Measurements from ENCODE around the gene PHLDB3. TPM values are rescaled to one million over a fixed set of nuclear protein-coding genes. Genes with fewer than 3 reads are reported as not detected.

The PHLDB3 gene
- total RNA-seq, 4 donors from 2014 or later = 1.9 to 5.7 (median 3.5) TPM

DNA sequence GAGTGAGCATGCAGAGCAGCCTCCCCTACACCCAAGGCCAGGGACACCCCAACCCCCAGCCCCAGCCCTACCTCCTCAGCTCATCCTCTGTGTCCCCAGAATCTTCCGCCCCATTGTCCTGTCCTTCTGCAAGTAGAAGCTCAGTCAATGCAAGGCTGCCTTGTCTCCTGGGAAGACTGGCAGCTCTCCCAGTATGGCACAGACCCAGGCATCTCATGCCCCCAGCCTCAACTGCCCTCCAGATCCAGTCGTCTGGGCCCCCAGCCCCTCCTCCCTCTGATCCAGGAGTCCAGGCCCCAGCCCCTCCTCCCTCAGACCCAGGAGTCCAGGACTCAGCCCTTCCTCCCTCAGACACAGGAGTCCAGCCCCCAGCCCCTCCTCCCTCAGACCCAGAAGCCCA, 41.4 kb upstream of the PHLDB3 start:
- TF ChIP-seq, protein P1, sequence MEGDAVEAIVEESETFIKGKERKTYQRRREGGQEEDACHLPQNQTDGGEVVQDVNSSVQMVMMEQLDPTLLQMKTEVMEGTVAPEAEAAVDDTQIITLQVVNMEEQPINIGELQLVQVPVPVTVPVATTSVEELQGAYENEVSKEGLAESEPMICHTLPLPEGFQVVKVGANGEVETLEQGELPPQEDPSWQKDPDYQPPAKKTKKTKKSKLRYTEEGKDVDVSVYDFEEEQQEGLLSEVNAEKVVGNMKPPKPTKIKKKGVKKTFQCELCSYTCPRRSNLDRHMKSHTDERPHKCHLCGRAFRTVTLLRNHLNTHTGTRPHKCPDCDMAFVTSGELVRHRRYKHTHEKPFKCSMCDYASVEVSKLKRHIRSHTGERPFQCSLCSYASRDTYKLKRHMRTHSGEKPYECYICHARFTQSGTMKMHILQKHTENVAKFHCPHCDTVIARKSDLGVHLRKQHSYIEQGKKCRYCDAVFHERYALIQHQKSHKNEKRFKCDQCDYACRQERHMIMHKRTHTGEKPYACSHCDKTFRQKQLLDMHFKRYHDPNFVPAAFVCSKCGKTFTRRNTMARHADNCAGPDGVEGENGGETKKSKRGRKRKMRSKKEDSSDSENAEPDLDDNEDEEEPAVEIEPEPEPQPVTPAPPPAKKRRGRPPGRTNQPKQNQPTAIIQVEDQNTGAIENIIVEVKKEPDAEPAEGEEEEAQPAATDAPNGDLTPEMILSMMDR (IDR thresholded peaks at IDR 0.05; ENCODE audit: low read depth) = no peak

DNA sequence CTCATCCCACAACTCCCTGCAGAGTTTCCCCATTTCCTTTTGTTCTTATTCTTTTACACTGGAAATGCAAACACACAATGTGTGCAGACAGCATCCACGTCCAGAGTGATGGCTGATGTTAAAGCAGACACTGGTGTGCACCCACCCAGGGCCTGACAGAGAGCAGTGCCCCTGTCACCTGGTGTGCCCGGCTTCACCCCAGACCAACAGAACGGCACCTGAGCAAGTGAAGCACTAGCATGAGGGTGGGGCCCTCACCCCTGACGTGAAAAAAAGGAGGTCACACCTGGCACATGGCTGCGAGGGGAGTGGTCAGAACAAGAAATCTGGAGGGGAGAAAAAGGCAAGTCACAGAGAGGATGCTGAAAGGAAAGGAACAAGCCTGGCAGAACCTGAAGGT, 40.7 kb upstream of the PHLDB3 start:
- TF ChIP-seq, protein P1 (IDR thresholded peaks at IDR 0.05; ENCODE audit: low read depth) = no peak

DNA sequence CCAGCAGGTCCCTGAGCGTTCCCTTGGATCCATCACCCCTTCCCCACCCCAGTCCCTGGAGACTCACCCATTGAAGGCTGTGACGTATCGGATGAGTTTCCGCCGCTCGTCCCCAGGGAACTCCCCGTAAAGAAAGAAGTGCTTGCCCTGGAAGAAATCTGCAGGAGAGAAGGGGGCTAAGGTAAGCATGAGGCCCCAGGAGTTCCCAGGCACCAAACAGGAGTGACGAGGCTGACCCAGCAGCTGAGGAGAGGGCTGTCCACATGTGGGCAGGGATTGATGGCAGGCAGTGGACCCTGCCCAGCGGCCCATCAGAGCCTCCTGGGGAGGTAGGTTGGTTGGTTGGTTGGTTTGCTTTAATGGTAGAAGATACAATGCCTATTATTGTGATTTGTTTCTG, 39.5 kb upstream of the PHLDB3 start:
- TF ChIP-seq, protein P1 (IDR thresholded peaks at IDR 0.05; ENCODE audit: low read depth) = no peak

DNA sequence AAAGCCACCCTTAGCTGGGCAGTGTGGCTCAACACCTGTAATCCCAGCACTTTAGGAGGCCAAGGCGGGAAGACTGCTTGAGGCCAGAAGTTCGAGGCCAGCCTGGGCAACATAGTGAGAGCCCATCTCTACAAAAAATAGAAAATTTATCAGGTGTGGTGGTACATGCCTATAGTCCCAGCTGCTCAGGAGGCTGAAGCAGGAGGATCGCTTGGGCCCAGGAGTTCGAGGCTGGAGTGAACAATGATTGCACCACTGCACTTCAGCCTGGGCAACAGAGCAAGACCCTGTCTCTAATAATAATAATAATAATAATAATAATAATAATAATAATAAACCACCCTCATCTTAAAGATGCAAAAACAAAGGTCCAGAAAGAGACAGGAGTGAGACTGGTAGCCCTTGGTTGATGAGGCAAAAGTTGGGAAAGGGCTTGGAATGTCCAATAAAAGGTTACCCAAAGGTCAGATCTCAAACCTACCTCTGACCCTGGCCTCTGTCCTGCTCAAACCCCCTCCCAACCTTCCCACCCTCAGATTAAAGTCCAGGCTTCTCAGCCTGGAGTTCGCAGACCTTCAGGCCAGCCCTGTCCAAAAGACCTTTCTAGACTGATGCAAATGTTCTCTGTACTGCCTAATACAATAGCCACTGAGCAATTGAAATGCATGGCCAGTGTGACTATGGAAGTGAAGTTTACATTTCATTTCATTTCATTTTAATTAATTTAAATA, 37.5 kb upstream of the PHLDB3 start:
- TF ChIP-seq, protein P1 (IDR thresholded peaks at IDR 0.05; ENCODE audit: low read depth) = no peak

DNA sequence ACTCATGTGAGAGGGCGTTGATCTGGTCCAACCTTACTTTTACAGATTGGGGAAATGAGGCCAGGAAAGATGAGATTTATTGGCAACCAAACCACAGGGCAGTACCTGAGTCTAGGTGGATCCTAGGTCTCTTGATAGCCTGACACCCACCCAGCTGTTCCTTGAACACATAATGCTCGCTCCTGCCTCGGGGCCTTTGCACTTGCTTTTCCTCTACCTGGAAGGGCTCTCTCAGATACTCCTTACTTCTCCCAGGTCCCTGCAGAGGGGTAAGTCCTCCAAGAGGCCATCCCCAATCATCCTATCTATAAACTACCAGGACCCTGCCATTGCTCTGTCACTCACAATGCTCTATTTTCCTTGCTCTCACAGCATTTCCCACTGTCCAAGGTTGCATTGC, 35.8 kb upstream of the PHLDB3 start:
- TF ChIP-seq, protein P1 (IDR thresholded peaks at IDR 0.05; ENCODE audit: low read depth) = no peak

DNA sequence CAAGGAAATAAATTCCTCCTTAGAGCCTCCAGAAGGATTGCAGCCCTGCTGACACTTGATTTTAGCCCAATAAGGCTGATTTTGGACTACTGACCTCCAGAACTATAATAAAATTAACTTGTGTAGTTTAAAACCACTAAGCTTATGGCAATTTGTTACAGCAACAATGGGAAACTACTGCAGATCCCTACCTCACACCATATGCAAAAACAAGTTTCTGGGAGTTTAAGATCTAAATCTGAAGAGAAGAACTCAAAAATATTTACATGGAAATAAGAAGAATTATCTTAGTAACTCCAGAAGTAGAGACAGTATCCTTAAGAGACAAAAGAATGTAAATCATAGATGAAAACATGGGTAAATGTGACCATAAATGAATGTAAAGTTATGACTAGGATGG, 34.4 kb upstream of the PHLDB3 start:
- TF ChIP-seq, protein P1 (IDR thresholded peaks at IDR 0.05; ENCODE audit: low read depth) = no peak

DNA sequence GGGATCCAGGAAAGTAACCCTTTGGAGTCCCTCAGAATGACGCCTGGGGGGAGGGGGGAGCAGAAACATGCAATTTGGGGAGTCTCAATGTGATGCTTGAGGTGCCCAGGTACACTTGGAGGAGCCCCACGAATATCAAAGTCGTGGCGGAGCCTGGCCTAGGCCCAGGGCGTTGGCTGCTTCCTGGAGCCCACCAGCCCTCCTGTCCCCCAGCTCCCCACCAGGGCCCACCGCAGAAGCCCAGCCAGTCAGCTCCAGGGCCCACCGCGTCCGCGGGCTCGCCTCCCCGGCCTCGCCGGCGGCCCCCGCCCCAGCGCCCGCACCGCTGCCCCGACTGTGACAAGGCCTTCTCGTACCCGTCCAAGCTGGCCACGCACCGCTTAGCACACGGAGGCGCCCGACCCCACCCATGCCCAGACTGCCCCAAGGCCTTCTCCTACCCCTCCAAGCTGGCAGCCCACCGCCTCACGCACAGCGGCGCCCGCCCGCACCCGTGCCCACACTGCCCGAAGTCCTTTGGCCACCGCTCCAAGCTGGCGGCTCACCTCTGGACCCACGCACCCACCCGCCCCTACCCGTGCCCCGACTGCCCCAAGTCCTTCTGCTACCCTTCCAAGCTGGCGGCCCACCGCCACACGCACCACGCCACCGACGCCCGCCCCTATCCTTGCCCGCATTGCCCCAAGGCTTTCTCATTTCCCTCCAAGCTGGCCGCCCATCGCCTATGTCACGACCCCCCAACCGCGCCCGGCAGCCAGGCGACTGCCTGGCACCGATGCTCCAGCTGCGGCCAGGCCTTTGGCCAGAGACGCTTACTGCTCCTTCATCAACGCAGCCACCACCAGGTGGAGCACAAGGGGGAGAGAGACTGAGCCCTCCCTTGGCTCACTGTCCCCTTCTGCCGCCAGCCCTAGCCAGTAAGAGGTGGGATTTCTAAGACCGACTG, 30.5 kb upstream of the PHLDB3 start:
- TF ChIP-seq, protein P1 (IDR thresholded peaks at IDR 0.05; ENCODE audit: low read depth) = no peak
